ENCODE results near the gene VGLL4. TPM values are rescaled to one million over a fixed set of nuclear protein-coding genes. Genes with fewer than 3 reads are reported as not detected.
A peak's percentile ranks its signal among the peaks of the same experiment; 100 is the strongest.

Gene VGLL4
- total RNA-seq, 1 donor: 94.2 TPM

- H3K4me3 ChIP-seq (ENCODE audit: low read depth, low read length): no peak overlapping the region
- TF ChIP-seq CTCF (IDR thresholded peaks at IDR 0.05; ENCODE audit: insufficient read depth, low read length): no peak
- no peak for DNase-seq (ENCODE audit: low read depth)
Measured at GRCh38 chr3:11554666-11555065, 89.0 kb downstream of the VGLL4 start.

- no peak for DNase-seq (ENCODE audit: low read depth)
- no peak overlapping the region for H3K4me3 ChIP-seq (ENCODE audit: low read depth, low read length)
- no peak for TF ChIP-seq CTCF (IDR thresholded peaks at IDR 0.05; ENCODE audit: insufficient read depth, low read length)
Measured at GRCh38 chr3:11554236-11554610, 89.5 kb downstream of the VGLL4 start.

GRCh38 chr3:11553436-11554235 lies 90.1 kb downstream of the VGLL4 start:
- no peak for TF ChIP-seq CTCF (IDR thresholded peaks at IDR 0.05; ENCODE audit: insufficient read depth, low read length)
- no peak overlapping the region for H3K4me3 ChIP-seq (ENCODE audit: low read depth, low read length)
- DNase-seq (ENCODE audit: low read depth): peak; percentile 20

GRCh38 chr3:11552289-11553264 lies 91.1 kb downstream of the VGLL4 start:
- TF ChIP-seq CTCF (IDR thresholded peaks at IDR 0.05; ENCODE audit: insufficient read depth, low read length): no peak
- no peak for DNase-seq (ENCODE audit: low read depth)
- no peak overlapping the region for H3K4me3 ChIP-seq (ENCODE audit: low read depth, low read length)

- DNase-seq (ENCODE audit: low read depth): no peak
- TF ChIP-seq CTCF (IDR thresholded peaks at IDR 0.05; ENCODE audit: insufficient read depth, low read length): no peak
- no peak overlapping the region for H3K4me3 ChIP-seq (ENCODE audit: low read depth, low read length)
Measured at GRCh38 chr3:11551036-11551435, 92.7 kb downstream of the VGLL4 start.

- no peak overlapping the region for H3K4me3 ChIP-seq (ENCODE audit: low read depth, low read length)
- no peak for TF ChIP-seq CTCF (IDR thresholded peaks at IDR 0.05; ENCODE audit: insufficient read depth, low read length)
- DNase-seq (ENCODE audit: low read depth): no peak
Measured at GRCh38 chr3:11549580-11550140, 94.1 kb downstream of the VGLL4 start.
